Mammary microvascular endothelial cell (primary cell): ENCODE results near the gene HEYL. TPM values are rescaled to one million over a fixed set of nuclear protein-coding genes. Genes with fewer than 3 reads are reported as not detected.

Source experiments
- total RNA-seq: library from RNA; depleted of rRNA; stranded (reverse); fragments of >200 nt; gene quantifications from 2 replicates; pipeline ENCODE4 v1.2.3, GENCODE V29; 2015

Gene HEYL
- total RNA-seq: 0.05 and 0.07 TPM in 2 replicates

GRCh38 chr1:39639305-39640130, at the start of gene HEYL:
Gene HEYL (minus strand): TSS chr1:39639643. CDS start chr1:39639625, 18 bp downstream.

DNA sequence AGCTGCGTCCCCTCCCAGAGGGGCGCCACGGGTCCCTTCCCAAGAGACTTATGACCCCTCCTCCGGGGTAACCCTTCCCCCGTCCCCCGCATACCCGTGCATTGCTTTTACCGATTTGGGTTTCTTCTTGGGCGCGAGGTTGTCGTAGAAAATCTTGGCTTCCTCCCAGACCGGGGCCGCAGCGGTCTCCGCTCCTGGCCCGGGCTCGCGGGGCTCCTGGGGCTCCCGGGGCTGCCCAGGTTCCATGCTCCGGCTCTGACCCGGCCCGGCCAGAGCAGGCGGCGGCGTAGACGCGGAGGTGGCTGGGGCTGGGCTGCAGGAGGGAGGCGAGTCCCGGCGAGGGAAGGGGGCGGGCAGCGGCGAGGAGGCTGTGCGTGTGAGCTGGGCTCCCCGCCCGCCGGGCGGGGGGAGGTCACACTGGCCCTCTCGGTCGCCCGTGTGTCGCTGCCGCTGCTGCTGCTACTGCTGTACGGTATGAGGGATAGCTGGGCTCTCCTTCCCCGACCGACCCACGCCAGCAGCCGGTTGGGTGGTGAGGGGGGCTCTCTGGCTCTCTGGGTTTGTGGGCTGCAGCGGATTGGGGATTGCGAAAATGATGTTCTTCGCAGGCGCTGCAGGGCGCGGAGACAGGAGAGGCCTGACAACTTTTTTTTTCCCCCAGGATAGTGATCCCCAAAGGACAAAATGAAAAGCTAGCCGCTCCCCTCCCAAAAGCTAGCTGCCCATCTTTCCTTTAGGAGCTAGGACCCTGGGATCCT, 32.5 kb upstream of the HEYL start, which contains the start of gene NT5C1A:
Gene NT5C1A (minus strand): TSS at position 315 of the 758 bp plus-strand sequence. CDS start 69 bp downstream, at position 246.

Other genes with a start within 250 kb of the HEYL start
- gene BMP8A, start 148.0 kb downstream of the HEYL start, total RNA-seq: not detected in 2 replicates
- gene PABPC4, start 62.9 kb downstream of the HEYL start, total RNA-seq: 136 and 177 TPM in 2 replicates
- not detected in 2 replicates for gene NT5C1A, start 32.5 kb upstream of the HEYL start, total RNA-seq
- gene HPCAL4, start 51.8 kb upstream of the HEYL start, total RNA-seq: not detected in 2 replicates
- 40.9 and 42.3 TPM in 2 replicates for gene PPIE, start 99.2 kb upstream of the HEYL start, total RNA-seq
- 0.73 and 2.7 TPM in 2 replicates for gene OXCT2, start 131.7 kb upstream of the HEYL start, total RNA-seq
- gene BMP8B, start 149.2 kb upstream of the HEYL start, total RNA-seq: not detected in 2 replicates
- gene TRIT1, start 243.9 kb upstream of the HEYL start, total RNA-seq: 11.6 and 12.5 TPM in 2 replicates